GM12874 (cell line): ENCODE results near the gene S100A7A.

Experiments used
- CTCF ChIP-seq: IDR thresholded peaks from 2 replicates; pipeline ENCODE4 v1.5.1; 2011; ENCODE audit warnings: low read depth, mild to moderate bottlenecking, control low read depth, low read length, moderate library complexity; ENCODE audit not compliant: insufficient read depth

S100A7A gene

GRCh38 chr1:153395776-153396175 is 20.5 kb upstream of the S100A7A start:
- no peak for TF ChIP-seq CTCF

- TF ChIP-seq CTCF = no peak
These were observed 19.9 kb upstream of the S100A7A start for GRCh38 chr1:153396461-153396860.

GRCh38 chr1:153397051-153397923 is 19.0 kb upstream of the S100A7A start:
- TF ChIP-seq CTCF = no peak

- no peak for TF ChIP-seq CTCF
These were observed 18.2 kb upstream of the S100A7A start for GRCh38 chr1:153397924-153398651.

GRCh38 chr1:153399401-153400055 is 16.8 kb upstream of the S100A7A start:
- no peak for TF ChIP-seq CTCF

- no peak for TF ChIP-seq CTCF
These were observed 16.1 kb upstream of the S100A7A start for GRCh38 chr1:153400244-153400643.

- TF ChIP-seq CTCF = no peak
These were observed 14.9 kb upstream of the S100A7A start for GRCh38 chr1:153401461-153401860.
